KMS-11 (cell line): ENCODE results near the gene TXNDC8.

Experiments
- H2AFZ ChIP-seq: fragments of 200-600 bp; sonication (generic); 2 replicates; pipeline ENCODE4 v1.6.1; 2016; ENCODE audit warnings: antibody characterized with exemption, mixed run types, low read depth
- H3K27ac ChIP-seq: fragments of 200-600 bp; sonication (generic); 2 replicates; pipeline ENCODE4 v1.6.1; 2016; ENCODE audit warnings: mild to moderate bottlenecking, mixed run types
- H3K27me3 ChIP-seq: fragments of 200-600 bp; sonication (generic); 2 replicates; pipeline ENCODE4 v1.6.1; 2017; ENCODE audit warnings: mild to moderate bottlenecking, low read depth, mixed run types, moderate library complexity; ENCODE audit not compliant: insufficient read depth
- H3K36me3 ChIP-seq: fragments of 200-600 bp; sonication (generic); 2 replicates; pipeline ENCODE4 v1.6.1; 2017; ENCODE audit warnings: mild to moderate bottlenecking, mixed run types; ENCODE audit not compliant: insufficient read depth
- H3K4me1 ChIP-seq: fragments of 200-600 bp; sonication (generic); 2 replicates; pipeline ENCODE4 v1.6.1; 2016; ENCODE audit warnings: mild to moderate bottlenecking, low read depth, mixed run types; ENCODE audit not compliant: poor library complexity, severe bottlenecking
- H3K4me2 ChIP-seq: fragments of 200-600 bp; sonication (generic); 2 replicates; pipeline ENCODE4 v1.7.0; 2016; ENCODE audit warnings: mild to moderate bottlenecking, mixed run types
- H3K4me3 ChIP-seq: fragments of 200-600 bp; sonication (generic); IDR thresholded peaks from 2 replicates; pipeline ENCODE4 v1.6.1; 2017; ENCODE audit warnings: low read depth, low read length, mixed read lengths; ENCODE audit not compliant: insufficient read depth
- H3K79me2 ChIP-seq: fragments of 200-600 bp; sonication (generic); 2 replicates; pipeline ENCODE4 v1.6.1; 2016; ENCODE audit warnings: low read depth, mixed run types; ENCODE audit not compliant: insufficient read depth
- H3K9ac ChIP-seq: fragments of 200-600 bp; sonication (generic); 2 replicates; pipeline ENCODE4 v1.6.1; 2016; ENCODE audit warnings: mild to moderate bottlenecking, mixed run types
- H4K20me1 ChIP-seq: fragments of 200-600 bp; sonication (generic); 2 replicates; pipeline ENCODE4 v1.6.1; 2016; ENCODE audit warnings: mild to moderate bottlenecking, mixed run types; ENCODE audit not compliant: insufficient read depth
- TF ChIP-seq, protein P1 (sequence below): fragments of 200-600 bp; sonication (generic); conservative IDR thresholded peaks from 2 replicates; pipeline ENCODE4 v1.6.1; 2017; ENCODE audit warnings: low read depth, mild to moderate bottlenecking, antibody characterized with exemption, low read length, moderate library complexity, mixed read lengths

The TXNDC8 gene

DNA sequence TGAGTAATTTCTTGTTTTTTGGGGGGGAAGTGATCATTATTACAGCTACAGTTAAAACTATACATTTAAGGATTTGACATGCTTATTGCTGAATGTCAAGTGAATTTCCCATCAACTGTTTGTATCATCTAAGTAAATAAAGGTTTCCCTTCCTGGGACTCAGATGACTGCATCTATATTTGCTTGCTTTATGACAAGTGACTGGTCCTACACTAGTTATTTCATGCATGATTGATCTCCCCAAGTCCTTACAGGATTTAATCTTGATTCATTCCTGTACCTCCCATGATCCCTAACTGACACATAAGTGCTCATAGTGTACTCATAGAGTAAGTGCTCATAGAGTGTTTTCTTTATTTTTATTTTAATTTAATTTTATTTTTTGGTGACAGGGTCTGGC is 2.8 kb downstream of the TXNDC8 start:
- H2AFZ ChIP-seq: no peak overlapping the region
- H3K36me3 ChIP-seq: no peaks in the 10 kb centered on the region
- TF ChIP-seq, protein P1, sequence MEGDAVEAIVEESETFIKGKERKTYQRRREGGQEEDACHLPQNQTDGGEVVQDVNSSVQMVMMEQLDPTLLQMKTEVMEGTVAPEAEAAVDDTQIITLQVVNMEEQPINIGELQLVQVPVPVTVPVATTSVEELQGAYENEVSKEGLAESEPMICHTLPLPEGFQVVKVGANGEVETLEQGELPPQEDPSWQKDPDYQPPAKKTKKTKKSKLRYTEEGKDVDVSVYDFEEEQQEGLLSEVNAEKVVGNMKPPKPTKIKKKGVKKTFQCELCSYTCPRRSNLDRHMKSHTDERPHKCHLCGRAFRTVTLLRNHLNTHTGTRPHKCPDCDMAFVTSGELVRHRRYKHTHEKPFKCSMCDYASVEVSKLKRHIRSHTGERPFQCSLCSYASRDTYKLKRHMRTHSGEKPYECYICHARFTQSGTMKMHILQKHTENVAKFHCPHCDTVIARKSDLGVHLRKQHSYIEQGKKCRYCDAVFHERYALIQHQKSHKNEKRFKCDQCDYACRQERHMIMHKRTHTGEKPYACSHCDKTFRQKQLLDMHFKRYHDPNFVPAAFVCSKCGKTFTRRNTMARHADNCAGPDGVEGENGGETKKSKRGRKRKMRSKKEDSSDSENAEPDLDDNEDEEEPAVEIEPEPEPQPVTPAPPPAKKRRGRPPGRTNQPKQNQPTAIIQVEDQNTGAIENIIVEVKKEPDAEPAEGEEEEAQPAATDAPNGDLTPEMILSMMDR: no peak

DNA sequence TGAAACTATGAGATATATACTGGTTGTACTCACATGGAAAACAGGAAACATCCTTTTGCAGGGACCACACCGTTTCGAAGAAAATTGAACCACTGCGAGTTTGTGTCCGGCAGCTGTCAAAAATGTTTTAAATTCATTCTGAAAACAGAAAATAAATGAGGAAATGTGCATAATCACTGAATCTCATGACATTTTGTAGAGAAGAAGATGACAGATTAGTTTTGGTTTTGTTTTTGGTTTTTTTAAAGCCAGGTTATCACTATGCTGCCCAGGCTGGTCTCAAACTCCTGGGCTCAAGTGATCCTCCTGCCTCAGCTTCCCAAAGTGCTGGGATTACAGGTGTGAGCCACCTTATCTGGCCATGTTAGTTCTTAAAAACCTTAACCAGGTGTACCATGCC is 3.5 kb downstream of the TXNDC8 start:
- no peak overlapping the region for H3K4me2 ChIP-seq
- H3K27me3 ChIP-seq: no peaks in the 10 kb centered on the region
- no peak overlapping the region for H3K27ac ChIP-seq
- H2AFZ ChIP-seq: no peak overlapping the region
- H3K9ac ChIP-seq: no peak overlapping the region
- no peaks in the 10 kb centered on the region for H3K36me3 ChIP-seq
- TF ChIP-seq, protein P1: no peak
- H3K4me3 ChIP-seq: no peak overlapping the region
- no peaks in the 10 kb centered on the region for H3K4me1 ChIP-seq
- no peaks in the 10 kb centered on the region for H3K79me2 ChIP-seq
- H4K20me1 ChIP-seq: no peaks in the 10 kb centered on the region

More for the DNA sequence above, 2.8 kb downstream of the TXNDC8 start:
- Histone ChIP-seq H3K4me3 (no peak overlapping the region), H3K79me2 (no peaks in the 10 kb centered on the region), H3K4me1 (no peaks in the 10 kb centered on the region), H3K9ac (no peak overlapping the region), H3K4me2 (no peak overlapping the region), H3K27ac (no peak overlapping the region), H3K27me3 (no peaks in the 10 kb centered on the region), H4K20me1 (no peaks in the 10 kb centered on the region)

DNA sequence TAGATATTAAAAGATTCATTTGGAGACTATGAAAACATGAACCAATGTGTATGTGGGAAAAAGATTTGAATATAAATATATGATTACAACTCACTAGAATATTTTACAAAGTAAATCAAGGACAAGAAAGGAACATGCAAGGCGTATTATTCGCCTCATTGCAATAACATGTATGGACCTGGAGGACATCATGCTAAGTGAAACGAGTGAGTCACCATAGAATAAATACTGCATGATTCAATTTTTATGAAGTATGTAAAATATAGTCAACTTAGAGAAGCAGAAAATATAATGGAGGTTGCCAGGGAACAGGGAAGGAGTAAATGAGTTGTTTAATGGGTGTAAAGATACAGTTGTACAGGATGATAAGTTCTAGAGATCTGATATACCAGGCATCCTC is 4.9 kb downstream of the TXNDC8 start:
- H3K4me2 ChIP-seq: no peak overlapping the region
- TF ChIP-seq, protein P1: no peak
- H3K36me3 ChIP-seq: no peaks in the 10 kb centered on the region
- no peaks in the 10 kb centered on the region for H3K79me2 ChIP-seq
- H2AFZ ChIP-seq: no peak overlapping the region
- H3K4me3 ChIP-seq: no peak overlapping the region
- no peaks in the 10 kb centered on the region for H3K4me1 ChIP-seq
- no peaks in the 10 kb centered on the region for H3K27me3 ChIP-seq
- no peak overlapping the region for H3K27ac ChIP-seq
- H4K20me1 ChIP-seq: no peaks in the 10 kb centered on the region
- H3K9ac ChIP-seq: no peak overlapping the region

DNA sequence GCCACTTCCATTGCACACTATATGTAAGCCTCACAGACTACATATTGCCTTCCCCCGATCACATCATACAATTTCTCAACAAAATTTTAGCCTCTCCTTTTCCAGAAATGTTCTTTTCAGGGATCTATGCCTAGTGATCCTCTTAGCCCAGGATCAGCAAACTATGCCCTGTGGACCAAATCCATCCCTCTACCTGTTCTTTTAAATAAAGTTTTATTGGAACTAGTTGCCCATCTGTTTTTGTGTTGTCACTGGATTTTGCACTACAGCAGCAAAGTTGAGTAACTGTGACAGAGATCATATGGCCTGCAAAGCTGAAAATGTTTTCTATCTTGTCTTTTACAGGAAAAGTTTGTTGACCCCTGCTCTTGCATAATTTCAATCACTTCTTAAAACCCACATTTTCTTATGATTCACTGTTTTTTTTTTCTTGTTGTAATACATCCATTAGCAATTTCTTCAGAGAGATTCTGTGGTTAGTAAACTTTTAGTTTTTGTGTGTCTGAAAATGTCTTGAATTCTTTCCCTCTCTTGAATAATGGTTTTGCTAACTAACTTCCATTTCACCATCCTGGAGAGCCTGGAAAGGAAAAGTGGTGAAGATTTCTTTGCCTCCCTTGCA is 7.1 kb downstream of the TXNDC8 start:
- no peaks in the 10 kb centered on the region for H3K27me3 ChIP-seq
- H2AFZ ChIP-seq: no peak overlapping the region
- no peak overlapping the region for H3K4me3 ChIP-seq
- no peak overlapping the region for H3K4me2 ChIP-seq
- H3K79me2 ChIP-seq: no peaks in the 10 kb centered on the region
- H3K9ac ChIP-seq: no peak overlapping the region
- no peaks in the 10 kb centered on the region for H3K36me3 ChIP-seq
- TF ChIP-seq, protein P1: no peak
- no peaks in the 10 kb centered on the region for H3K4me1 ChIP-seq
- no peaks in the 10 kb centered on the region for H4K20me1 ChIP-seq
- H3K27ac ChIP-seq: no peak overlapping the region
